GM21737 (cell line): ENCODE results near the gene ZNF436.

Experiments
- ATAC-seq: cut with Tn5 transposase; IDR thresholded peaks from one replicate; pipeline ENCODE4 v1.9.1; 2021; ENCODE audit warnings: mild to moderate bottlenecking, moderate library complexity; ENCODE audit not compliant: unreplicated experiment

ZNF436 gene

DNA sequence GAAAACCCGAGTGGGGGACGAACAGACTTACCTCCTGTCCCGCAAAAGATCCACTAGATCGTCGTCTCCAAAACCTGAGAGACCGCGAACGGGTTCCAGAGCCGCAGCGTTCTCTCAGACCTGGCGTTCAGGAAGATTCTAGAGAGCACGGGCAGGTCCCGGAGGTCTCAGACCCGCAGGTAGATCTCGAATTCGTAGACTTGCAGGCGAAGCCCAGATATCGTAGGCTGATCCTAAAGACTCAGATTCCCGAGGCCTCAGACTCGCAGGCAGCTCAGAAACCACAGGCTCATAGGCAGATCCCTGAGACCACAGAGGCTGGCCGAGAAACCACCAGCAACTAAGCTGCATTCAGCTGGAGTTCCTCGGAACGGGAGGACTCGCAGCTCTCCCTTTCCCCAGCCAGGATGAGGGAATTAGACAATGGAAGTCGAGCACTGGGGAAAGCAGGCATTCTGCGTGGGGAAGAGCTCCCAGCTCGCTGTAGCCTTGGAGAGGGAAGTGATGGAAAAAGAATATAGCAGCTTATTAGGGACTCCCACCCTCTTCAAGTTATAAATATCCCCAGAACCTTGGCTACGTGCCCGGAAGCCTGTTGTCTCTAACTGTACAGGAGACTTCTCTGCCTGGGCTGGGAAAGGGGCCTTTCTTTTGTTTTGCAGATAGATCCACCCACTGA, at the start of gene ZNF436:
TSS of gene ZNF436 (minus strand) at position 502 of the 679 bp plus-strand sequence. CDS start 1,831 bp downstream, outside the sequence.
- ATAC-seq: no peak

GRCh38 chr1:23419180-23419579, 49.5 kb upstream of the ZNF436 start:
- no peak for ATAC-seq

- no peak for ATAC-seq
Observed at GRCh38 chr1:23417570-23417969, 47.9 kb upstream of the ZNF436 start.

GRCh38 chr1:23416964-23417363, 47.3 kb upstream of the ZNF436 start:
- ATAC-seq: no peak

GRCh38 chr1:23408797-23409290, 39.2 kb upstream of the ZNF436 start:
- no peak for ATAC-seq

- ATAC-seq: no peak
Observed at GRCh38 chr1:23407016-23407630, 37.5 kb upstream of the ZNF436 start.

DNA sequence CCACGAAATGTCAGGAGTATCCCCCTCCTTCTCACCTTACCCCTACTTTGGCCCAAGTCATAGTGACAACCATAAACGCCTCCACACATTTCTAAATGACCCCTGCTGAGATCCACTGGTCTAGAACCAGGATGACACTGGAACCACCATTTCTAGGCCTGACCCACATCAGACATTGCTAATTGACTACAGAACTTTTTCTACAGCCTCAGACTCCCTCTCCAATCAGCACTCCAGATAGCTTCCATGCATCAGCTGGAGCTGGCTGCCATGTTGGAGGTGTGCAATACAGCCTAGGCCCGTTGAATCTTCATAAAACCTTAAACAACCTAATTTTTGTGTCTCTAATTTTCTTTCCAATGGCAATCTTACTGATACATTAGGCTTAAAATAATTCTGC, 36.3 kb upstream of the ZNF436 start:
- no peak for ATAC-seq

- no peak for ATAC-seq
Observed at GRCh38 chr1:23403735-23404486, 34.3 kb upstream of the ZNF436 start.

GRCh38 chr1:23403355-23403734, 33.7 kb upstream of the ZNF436 start:
- no peak for ATAC-seq

DNA sequence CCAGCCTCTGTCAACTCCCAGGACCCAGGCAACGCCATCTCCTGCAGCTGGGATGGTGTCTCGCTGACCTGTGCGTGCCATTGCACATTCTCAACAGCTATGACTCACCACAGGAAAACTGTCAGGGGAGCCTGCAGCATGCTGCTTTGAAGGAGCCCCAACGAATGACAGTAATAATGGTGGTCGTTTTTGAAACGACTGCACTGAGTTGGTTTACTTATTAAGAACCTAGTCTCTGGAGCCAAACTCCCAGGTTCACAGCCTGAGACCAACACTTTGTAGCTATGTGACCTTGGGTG, 33.4 kb upstream of the ZNF436 start:
- no peak for ATAC-seq

DNA sequence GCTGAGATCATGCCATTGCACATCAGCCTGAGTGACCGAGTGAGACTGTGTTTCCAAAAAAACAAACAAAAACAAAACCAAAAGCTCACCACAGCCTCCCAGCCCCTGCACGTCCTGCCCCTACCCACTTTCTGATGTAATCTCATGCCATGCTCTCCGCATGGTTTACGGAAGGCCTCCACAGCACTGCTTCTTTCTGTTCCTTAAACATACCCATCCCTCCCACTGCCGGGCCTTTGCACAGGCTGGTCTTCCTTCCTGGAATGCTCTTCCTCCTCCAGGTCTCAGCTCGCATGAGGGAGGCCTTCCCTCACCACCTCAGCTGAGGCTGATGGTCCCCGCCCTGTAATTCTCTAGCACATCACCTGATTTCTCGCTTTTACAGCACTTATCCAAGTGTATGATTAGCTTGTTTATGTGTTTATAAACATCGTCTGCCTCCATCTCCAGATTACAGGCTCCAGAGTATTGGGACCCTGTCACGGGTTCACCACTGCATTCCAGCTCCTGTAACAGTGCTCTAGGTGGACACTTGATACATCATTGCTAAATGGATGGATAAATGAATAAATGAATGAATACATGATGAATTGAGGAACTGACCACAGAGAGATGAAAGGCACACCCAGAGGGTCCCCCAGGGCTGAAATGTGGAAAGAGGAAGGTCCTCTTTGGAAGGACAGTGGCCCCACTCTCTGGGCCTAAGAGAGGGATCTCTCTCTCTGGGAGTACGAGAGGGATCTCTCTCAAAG, 32.8 kb upstream of the ZNF436 start:
- ATAC-seq: no peak

- no peak for ATAC-seq
Observed at GRCh38 chr1:23401313-23401712, 31.7 kb upstream of the ZNF436 start.

GRCh38 chr1:23400324-23401114, 30.9 kb upstream of the ZNF436 start:
- no peak for ATAC-seq

- ATAC-seq: no peak
Observed at GRCh38 chr1:23399229-23399628, 29.6 kb upstream of the ZNF436 start.

DNA sequence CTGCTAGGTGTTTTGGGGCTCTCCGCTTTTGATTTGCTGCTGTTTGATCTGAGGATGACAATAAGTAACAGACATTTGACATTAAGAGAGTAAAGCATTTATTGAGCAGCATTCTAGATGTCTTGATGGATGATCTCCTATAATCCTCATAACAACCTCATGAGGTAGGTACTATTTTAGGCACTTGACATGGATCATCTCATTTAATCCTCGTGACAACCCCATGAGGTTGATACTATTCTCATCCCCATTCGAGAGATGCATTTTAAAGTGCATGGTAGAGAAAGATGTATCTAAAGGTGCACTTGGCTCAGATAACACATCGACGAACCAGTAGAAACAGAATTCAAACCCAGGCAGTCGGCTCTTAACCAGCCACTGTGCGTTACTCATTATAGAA, 28.3 kb upstream of the ZNF436 start:
- ATAC-seq: no peak

GRCh38 chr1:23396380-23396779, 26.7 kb upstream of the ZNF436 start:
- no peak for ATAC-seq

GRCh38 chr1:23395849-23396248, 26.2 kb upstream of the ZNF436 start:
- ATAC-seq: no peak

DNA sequence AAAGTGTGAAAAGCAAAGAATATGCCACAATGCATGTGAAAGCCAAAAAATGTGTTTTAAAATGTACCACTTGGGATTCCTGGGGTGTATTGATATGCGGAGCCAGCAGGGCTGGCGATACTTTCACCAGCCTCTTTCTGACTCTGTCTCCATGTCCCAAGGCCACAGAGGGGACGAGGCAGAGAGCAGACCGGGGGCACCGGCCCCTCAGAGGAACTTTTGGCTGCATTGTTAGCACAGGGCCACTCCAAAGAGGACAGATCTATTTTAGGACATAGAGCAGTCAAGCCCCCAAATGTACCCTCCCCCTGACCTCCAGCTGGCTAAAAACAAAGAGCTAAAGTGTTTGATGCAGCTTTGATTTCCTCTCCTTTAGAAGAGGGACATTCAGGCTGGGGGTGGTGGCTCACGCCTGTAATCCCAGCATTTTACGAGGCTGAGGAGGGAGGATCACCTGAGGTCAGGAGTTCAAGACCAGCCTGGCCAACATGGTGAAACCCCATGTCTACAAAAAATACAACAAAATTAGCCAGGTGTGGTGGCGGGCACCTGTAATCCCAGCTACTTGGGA, 25.6 kb upstream of the ZNF436 start:
- ATAC-seq: no peak

- ATAC-seq: no peak
Observed at GRCh38 chr1:23394684-23395083, 25.0 kb upstream of the ZNF436 start.

DNA sequence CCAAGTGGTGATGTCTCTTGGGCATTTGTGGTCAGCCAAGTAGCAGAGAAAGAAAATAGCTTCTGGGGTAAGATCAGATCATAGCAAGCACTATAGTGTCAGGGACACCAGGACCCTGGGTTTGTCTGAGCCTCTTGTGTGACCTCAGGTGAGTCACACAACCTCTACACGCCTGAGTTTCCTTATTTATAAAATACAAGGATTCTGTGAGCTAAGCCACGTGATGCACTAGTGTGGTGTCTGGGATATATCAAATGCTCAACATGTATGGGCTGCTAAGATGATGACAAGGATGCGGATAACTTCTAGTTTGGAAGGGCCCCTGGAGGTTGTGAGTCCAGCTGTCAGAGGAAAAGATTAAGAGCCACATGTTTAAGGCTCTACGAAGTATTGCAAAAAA, 24.5 kb upstream of the ZNF436 start:
- no peak for ATAC-seq
